ENCODE results near the gene SLC27A3. TPM values are rescaled to one million over a fixed set of nuclear protein-coding genes. Genes with fewer than 3 reads are reported as not detected.

The SLC27A3 gene
- total RNA-seq (ENCODE audit: low replicate concordance): 4.4 and 38.0 TPM in 2 replicates

GRCh38 chr1:153774780-153775457, at the start of gene SLC27A3:
SLC27A3 (plus strand) TSS chr1:153775407; CDS start chr1:153775498, 91 bp downstream.

GRCh38 chr1:153727463-153728304, 47.5 kb upstream of the SLC27A3 start, which contains the start of gene INTS3:
INTS3 (plus strand) TSS chr1:153728050; CDS start chr1:153728635, 585 bp downstream.

Other genes starting within 250 kb of the SLC27A3 start
- gene S100A6, start 239.4 kb upstream of the SLC27A3 start, total RNA-seq (ENCODE audit: low replicate concordance): 1,802 and 2,597 TPM in 2 replicates
- not detected in 2 replicates for gene S100A5, start 234.5 kb upstream of the SLC27A3 start, total RNA-seq (ENCODE audit: low replicate concordance)
- gene S100A4, start 229.6 kb upstream of the SLC27A3 start, total RNA-seq (ENCODE audit: low replicate concordance): 109 and 280 TPM in 2 replicates
- gene S100A3, start 226.1 kb upstream of the SLC27A3 start, total RNA-seq (ENCODE audit: low replicate concordance): 5.0 and 7.3 TPM in 2 replicates
- 1.1 and 3.5 TPM in 2 replicates for gene S100A2, start 209.6 kb upstream of the SLC27A3 start, total RNA-seq (ENCODE audit: low replicate concordance)
- 98.3 and 375 TPM in 2 replicates for gene S100A16, start 162.3 kb upstream of the SLC27A3 start, total RNA-seq (ENCODE audit: low replicate concordance)
- 0.12 and 0.30 TPM in 2 replicates for gene S100A14, start 159.1 kb upstream of the SLC27A3 start, total RNA-seq (ENCODE audit: low replicate concordance)
- 168 and 173 TPM in 2 replicates for gene S100A13, start 147.9 kb upstream of the SLC27A3 start, total RNA-seq (ENCODE audit: low replicate concordance)
- 0.23 TPM in 1 of 2 replicates, not detected in the other for gene S100A1, start 147.0 kb upstream of the SLC27A3 start, total RNA-seq (ENCODE audit: low replicate concordance)
- 22.7 and 27.4 TPM in 2 replicates for gene CHTOP, start 141.3 kb upstream of the SLC27A3 start, total RNA-seq (ENCODE audit: low replicate concordance)
- gene SNAPIN, start 116.7 kb upstream of the SLC27A3 start, total RNA-seq (ENCODE audit: low replicate concordance): 26.4 and 55.4 TPM in 2 replicates
- gene ILF2, start 104.4 kb upstream of the SLC27A3 start, total RNA-seq (ENCODE audit: low replicate concordance): 126 and 196 TPM in 2 replicates
- gene NPR1, start 96.7 kb upstream of the SLC27A3 start, total RNA-seq (ENCODE audit: low replicate concordance): 0.08 and 19.8 TPM in 2 replicates
- 17.9 and 23.9 TPM in 2 replicates for gene INTS3, start 47.4 kb upstream of the SLC27A3 start, total RNA-seq (ENCODE audit: low replicate concordance)
- gene GATAD2B, start 147.6 kb downstream of the SLC27A3 start, total RNA-seq (ENCODE audit: low replicate concordance): 2.6 and 2.7 TPM in 2 replicates
- gene DENND4B, start 171.3 kb downstream of the SLC27A3 start, total RNA-seq (ENCODE audit: low replicate concordance): 7.9 and 10.2 TPM in 2 replicates
- 2.1 and 2.6 TPM in 2 replicates for gene CRTC2, start 183.2 kb downstream of the SLC27A3 start, total RNA-seq (ENCODE audit: low replicate concordance)
- 60.8 and 104 TPM in 2 replicates for gene SLC39A1, start 188.1 kb downstream of the SLC27A3 start, total RNA-seq (ENCODE audit: low replicate concordance)
- gene CREB3L4, start 192.5 kb downstream of the SLC27A3 start, total RNA-seq (ENCODE audit: low replicate concordance): 4.6 and 6.1 TPM in 2 replicates
- gene JTB, start 202.3 kb downstream of the SLC27A3 start, total RNA-seq (ENCODE audit: low replicate concordance): 54.3 and 122 TPM in 2 replicates
- gene RAB13, start 210.9 kb downstream of the SLC27A3 start, total RNA-seq (ENCODE audit: low replicate concordance): 68.6 and 148 TPM in 2 replicates
- gene RPS27, start 215.4 kb downstream of the SLC27A3 start, total RNA-seq (ENCODE audit: low replicate concordance): 660 and 2,210 TPM in 2 replicates

Data from smooth muscle cell of the coronary artery (primary cell).